Mesothelial cell of epicardium (in vitro differentiated cells): ENCODE results near the gene ANKRD18A. TPM values are rescaled to one million over a fixed set of nuclear protein-coding genes. Genes with fewer than 3 reads are reported as not detected.

ENCODE experiments used
- DNase-seq, 2 experiments: peaks; one replicate each; pipeline ENCODE4 v3.0.0; 2021; ENCODE audit warnings: low spot score in 2 of 2; ENCODE audit not compliant: unreplicated experiment in 2 of 2
- H3K27ac Mint-ChIP-seq: 2 replicates; pipeline ENCODE4 v1.8.0; 2021; ENCODE audit warnings: mixed read lengths
- H3K27me3 Mint-ChIP-seq: 2 replicates; pipeline ENCODE4 v1.8.0; 2021; ENCODE audit warnings: low read depth, mixed read lengths
- H3K36me3 Mint-ChIP-seq: 2 replicates; pipeline ENCODE4 v1.8.0; 2021; ENCODE audit warnings: mixed read lengths
- H3K4me1 Mint-ChIP-seq: 2 replicates; pipeline ENCODE4 v1.8.0; 2021; ENCODE audit warnings: mixed read lengths
- H3K4me3 Mint-ChIP-seq: 2 replicates; pipeline ENCODE4 v1.8.0; 2021; ENCODE audit warnings: mild to moderate bottlenecking, moderate library complexity, mixed read lengths
- H3K9me3 Mint-ChIP-seq: 2 replicates; pipeline ENCODE4 v1.8.0; 2021; ENCODE audit warnings: mixed read lengths
- CTCF ChIP-seq: fragments of 200-600 bp; sonication (generic); IDR thresholded peaks from one replicate; pipeline ENCODE4 v1.5.0; 2021; ENCODE audit warnings: antibody characterized with exemption; ENCODE audit not compliant: unreplicated experiment
- total RNA-seq: library from RNA; stranded (reverse); gene quantifications from 3 replicates; pipeline ENCODE4 v1.2.1, GENCODE V29; 2021

Gene ANKRD18A
- total RNA-seq, 1 donor from 2014 or later: 0.92 TPM

DNA sequence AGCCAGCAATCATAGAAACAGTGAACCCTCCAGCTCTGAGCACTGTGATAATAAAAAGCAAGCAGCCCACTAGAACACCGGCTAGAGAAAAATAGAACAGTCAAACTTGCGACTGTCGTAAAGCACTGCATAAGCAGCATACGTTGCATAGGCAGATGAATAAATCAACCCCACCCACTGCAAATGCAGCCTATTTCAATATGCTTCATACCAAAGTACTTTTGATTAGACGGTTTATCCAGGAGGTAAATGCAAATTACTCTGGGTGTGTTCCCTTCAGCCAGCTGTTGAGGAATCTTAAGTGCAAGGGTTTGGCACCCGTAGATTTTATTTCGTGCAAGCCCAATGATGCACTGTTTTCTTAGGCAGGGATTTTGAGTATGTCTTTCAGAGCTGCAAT is 32.1 kb upstream of the ANKRD18A start:
- Mint-ChIP-seq H3K4me3 (no peak overlapping the region), H3K27ac (no peak overlapping the region), H3K4me1 (no peaks in the 10 kb centered on the region), H3K9me3 (peaks cover 5% of the 10 kb centered on the region), H3K36me3 (no peaks in the 10 kb centered on the region), H3K27me3 (peaks cover 24% of the 10 kb centered on the region)
- peak in 1 of 2 experiments; percentile 16 for DNase-seq
- TF ChIP-seq CTCF: no peak

DNA sequence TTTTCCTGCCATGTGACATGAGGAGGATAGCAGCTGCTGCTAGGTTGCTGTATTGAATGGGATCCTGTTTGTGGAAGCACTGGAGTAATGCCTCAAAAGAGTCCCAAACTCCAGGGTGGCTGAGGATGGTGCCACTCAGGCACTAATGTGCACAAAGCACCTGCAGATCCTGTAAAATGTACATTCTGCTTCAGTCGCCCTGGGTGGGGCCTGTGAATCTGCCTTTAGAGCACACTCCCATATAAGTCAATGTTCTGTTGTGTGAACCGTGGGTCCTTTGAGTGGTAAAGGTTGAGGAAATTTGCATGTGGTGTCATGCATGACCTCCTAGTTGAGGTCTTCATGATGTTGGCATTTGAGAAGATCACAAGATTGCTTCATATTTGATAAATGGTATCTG is 31.6 kb upstream of the ANKRD18A start:
- no peak overlapping the region for H3K4me3 Mint-ChIP-seq
- no peaks in the 10 kb centered on the region for H3K36me3 Mint-ChIP-seq
- no peak for DNase-seq
- peaks cover 5% of the 10 kb centered on the region for H3K9me3 Mint-ChIP-seq
- no peak for TF ChIP-seq CTCF
- no peak overlapping the region for H3K27ac Mint-ChIP-seq
- peaks cover 21% of the 10 kb centered on the region for H3K27me3 Mint-ChIP-seq
- no peaks in the 10 kb centered on the region for H3K4me1 Mint-ChIP-seq

DNA sequence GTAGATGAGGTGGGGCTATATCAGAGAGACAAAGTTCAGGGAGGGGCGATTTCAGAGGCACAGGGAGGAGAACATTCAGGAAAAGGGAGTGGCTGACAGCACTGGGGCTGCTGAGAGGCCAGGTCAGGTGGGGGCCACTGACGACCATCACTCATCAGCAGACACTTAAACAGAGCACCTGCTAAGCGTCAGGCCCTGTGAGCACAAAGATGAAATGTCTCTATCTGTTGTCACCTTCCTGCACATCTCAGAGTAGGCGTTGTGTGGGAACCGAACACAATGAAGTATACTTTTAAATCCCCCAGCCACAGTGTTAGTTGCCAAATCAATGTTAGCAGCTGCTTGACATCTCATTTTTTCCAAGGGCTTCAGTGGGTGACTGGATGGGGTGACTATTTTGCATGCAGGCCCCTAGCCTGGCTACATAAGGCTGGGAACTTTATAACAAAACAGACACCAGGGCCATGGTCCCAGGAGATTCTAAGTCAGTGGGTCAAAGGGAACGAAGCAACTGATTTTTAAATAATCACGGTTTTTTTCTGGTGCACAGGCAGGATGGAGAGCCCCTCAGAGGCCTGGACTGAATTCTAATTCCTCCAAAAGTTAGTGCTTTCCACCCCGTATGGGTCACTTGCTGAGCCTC is 31.1 kb upstream of the ANKRD18A start:
- no peak overlapping the region for H3K27ac Mint-ChIP-seq
- H3K27me3 Mint-ChIP-seq: peaks cover 17% of the 10 kb centered on the region
- H3K36me3 Mint-ChIP-seq: no peaks in the 10 kb centered on the region
- peaks cover 5% of the 10 kb centered on the region for H3K9me3 Mint-ChIP-seq
- no peak overlapping the region for H3K4me3 Mint-ChIP-seq
- no peaks in the 10 kb centered on the region for H3K4me1 Mint-ChIP-seq
- no peak for TF ChIP-seq CTCF
- peak in 1 of 2 experiments; percentile 26 for DNase-seq

DNA sequence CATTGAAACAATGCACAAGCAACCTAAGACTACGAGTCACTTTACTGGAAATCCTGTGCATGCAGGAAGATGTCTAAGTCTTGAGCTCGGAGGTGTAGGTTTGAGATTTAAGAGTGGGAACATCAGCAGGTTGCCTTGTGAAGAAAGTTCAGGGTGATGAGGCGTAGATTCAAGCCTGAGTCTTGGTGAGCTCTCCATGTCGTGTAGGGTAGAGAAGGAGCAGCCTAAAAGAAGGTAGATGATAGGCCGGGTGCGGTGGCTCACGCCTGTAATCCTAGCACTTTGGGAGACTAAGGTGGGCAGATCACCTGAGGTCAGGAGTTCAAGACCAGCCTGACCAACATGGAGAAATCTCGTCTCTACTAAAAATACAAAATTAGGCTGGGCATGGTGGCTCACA is 30.2 kb upstream of the ANKRD18A start:
- no peak overlapping the region for H3K27ac Mint-ChIP-seq
- H3K36me3 Mint-ChIP-seq: no peaks in the 10 kb centered on the region
- H3K9me3 Mint-ChIP-seq: peaks cover 5% of the 10 kb centered on the region
- DNase-seq: peak in 1 of 2 experiments; percentile 13
- TF ChIP-seq CTCF: no peak
- H3K4me1 Mint-ChIP-seq: no peaks in the 10 kb centered on the region
- H3K27me3 Mint-ChIP-seq: peaks cover 11% of the 10 kb centered on the region
- H3K4me3 Mint-ChIP-seq: no peak overlapping the region

- peaks cover 5% of the 10 kb centered on the region for H3K9me3 Mint-ChIP-seq
- H3K4me3 Mint-ChIP-seq: no peak overlapping the region
- H3K27ac Mint-ChIP-seq: no peak overlapping the region
- no peaks in the 10 kb centered on the region for H3K4me1 Mint-ChIP-seq
- TF ChIP-seq CTCF: no peak
- H3K36me3 Mint-ChIP-seq: no peaks in the 10 kb centered on the region
- peaks cover 5% of the 10 kb centered on the region for H3K27me3 Mint-ChIP-seq
- peak in 1 of 2 experiments; percentile 9 for DNase-seq
Observed at GRCh38 chr9:38649731-38650363, 29.5 kb upstream of the ANKRD18A start.
